HUDEP-2 (cell line): ENCODE measurements around the gene GADD45A.
"Not testable (repeated sequence)": the region's sequence is repeated elsewhere in the genome, so short reads cannot be mapped to it uniquely, and the experiment has no call there.

ENCODE experiments used
- DNase-seq, 76 experiments: peaks; one replicate each; lab custom pipeline; 2025; ENCODE audit not compliant: unreplicated experiment in 76 of 76; lab: John Stamatoyannopoulos, UW

GADD45A gene

DNA sequence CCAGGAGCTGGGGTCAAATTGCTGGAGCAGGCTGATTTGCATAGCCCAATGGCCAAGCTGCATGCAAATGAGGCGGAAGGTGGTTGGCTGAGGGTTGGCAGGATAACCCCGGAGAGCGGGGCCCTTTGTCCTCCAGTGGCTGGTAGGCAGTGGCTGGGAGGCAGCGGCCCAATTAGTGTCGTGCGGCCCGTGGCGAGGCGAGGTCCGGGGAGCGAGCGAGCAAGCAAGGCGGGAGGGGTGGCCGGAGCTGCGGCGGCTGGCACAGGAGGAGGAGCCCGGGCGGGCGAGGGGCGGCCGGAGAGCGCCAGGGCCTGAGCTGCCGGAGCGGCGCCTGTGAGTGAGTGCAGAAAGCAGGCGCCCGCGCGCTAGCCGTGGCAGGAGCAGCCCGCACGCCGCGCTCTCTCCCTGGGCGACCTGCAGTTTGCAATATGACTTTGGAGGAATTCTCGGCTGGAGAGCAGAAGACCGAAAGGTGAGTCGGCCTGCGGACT, at the start of gene GADD45A:
TSS of gene GADD45A (plus strand) at position 135 of the 491 bp plus-strand sequence. CDS start at position 429, 294 bp downstream.
- DNase-seq = peak in 75 of 76 experiments; percentile 72 to 99 (median 97)

DNA sequence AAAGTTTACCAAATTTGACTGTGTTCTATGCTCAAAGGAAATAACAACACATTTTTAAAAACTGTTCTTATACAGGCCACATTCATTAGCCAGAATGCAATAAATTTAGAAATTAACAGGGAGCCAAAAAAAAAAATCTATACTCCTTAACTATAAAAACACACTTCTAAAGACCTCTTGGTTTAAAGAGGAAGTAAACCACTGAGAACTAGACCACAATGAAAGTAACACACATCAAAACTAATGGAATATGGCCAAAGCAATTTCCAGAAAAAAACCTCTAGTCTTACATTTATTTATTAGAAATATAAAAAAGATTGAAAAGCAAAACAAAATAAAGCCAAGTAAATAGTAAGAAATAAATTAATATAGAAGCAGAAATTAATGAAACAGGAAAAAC, 48.9 kb upstream of the GADD45A start:
- DNase-seq = no peak

GRCh38 chr1:67639361-67639760, 45.6 kb upstream of the GADD45A start:
- no peak for DNase-seq

DNA sequence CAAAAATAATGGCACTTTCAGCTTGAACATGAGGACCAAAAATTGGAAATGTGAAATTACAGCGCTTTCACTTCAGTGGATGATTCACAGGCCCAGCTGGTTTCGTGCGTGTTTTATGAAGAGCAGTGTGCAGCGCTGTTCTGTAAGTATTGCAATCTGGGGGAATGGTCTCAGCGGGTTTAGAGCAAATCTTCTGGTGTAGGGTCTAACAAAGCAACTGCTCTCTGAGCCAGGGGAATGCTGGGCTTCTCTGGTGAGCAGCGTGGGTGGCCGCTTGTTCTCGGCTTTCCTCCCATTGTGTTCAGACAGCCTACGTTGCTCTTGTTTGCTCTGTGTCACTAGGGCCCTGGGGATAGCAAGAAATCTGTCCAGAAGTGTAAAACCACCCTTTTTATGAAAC, 42.4 kb upstream of the GADD45A start:
- DNase-seq = no peak

DNA sequence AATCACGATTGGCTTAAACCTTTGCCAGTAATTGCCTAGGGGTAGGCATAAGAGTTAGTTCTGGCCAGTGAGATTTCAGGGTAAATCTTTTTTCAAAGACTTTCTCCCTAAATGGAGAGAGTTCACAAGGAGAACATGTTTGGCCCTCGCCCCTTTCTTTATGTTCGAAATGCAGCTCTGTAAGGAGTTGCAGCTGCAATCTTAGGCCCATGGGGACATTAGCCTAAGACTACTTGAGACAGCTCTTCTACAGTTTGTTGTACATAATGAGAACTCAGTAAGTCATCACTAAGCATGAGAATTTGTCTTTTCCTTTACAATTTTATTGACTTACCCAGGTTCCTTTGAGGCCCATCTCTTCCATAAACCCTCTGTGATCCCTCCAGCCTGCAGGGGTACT, 40.4 kb upstream of the GADD45A start:
- no peak for DNase-seq

GRCh38 chr1:67645495-67646144, 39.4 kb upstream of the GADD45A start:
- DNase-seq = no peak

GRCh38 chr1:67646145-67647035, 38.6 kb upstream of the GADD45A start:
- peak in 1 of 76 experiments; percentile 11 for DNase-seq

DNA sequence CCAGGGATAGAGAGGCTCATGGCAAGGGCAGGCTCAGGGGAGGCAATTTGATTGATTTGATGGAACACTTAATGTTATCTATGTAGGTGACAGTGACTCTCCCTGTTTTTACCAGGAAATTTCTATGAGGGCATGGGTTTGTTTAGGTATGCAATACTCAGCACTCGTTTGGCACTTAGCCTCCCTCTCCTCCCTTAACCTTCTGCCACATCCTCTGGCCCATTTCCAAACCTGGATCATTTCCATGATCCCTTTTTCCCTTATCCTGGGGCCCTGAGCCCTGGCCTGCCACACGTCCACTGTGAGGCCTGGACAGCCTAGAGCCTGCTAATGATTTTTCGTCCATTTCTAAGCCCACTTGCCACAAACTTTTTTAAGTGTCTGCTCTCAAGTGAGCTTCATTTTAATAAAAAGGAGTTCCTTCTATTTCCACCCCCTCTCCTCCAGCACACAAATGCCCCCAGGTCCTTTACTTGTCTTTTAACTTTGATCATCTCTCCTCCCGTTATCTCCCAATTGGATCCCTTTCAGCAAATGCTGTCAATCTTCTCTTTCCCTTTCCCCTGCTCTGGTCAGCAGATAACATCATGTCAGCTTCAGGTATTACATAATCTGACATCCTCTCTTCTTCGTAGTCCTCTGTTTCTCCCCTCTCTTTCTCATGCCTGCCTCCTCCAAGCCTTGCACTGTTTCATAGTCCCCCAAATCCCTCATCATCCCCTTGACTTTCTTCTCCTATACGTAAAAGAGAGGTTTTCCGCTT, 37.8 kb upstream of the GADD45A start:
- no peak for DNase-seq

- DNase-seq = no peak
Observed at GRCh38 chr1:67647814-67648358, 37.1 kb upstream of the GADD45A start.

DNA sequence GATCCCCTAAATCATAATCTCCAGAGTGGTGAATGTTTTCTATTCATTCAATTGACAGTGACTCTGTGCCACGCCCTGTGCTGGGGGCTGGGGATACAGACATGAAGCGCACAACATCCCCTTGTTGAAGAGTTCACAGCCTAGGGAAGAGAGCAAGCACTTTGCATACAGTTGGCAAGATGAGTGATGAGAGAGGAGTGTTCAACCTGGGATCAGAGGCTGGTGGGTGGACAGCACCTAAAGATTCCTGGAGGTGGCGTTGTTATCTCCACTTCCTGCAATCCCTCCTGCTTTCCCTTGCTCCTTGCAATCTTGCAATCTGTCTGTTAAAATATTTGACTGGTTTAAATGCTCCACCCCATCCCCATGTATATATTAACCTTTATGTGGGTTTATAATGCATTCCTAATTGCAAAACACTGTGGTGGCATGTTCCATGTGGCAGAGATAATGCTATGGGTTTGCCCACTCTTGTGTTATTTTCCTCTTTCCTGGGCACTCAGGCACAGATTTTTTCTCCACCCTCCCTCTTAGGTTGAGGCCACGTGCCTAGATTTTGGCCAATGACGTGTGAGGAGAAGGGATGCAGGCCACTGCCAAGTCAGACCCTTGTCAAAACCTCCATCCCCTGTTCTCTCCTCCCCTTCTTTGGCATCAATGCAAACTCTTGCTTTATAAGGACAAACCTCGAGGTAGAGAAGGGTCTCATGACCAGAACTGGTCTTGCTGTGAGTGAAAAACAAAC, 36.2 kb upstream of the GADD45A start:
- no peak for DNase-seq

GRCh38 chr1:67650061-67650460, 34.9 kb upstream of the GADD45A start:
- DNase-seq = no peak

- no peak for DNase-seq
Observed at GRCh38 chr1:67651031-67651430, 34.0 kb upstream of the GADD45A start.

GRCh38 chr1:67652800-67653199, 32.2 kb upstream of the GADD45A start:
- no peak for DNase-seq

- no peak for DNase-seq
Observed at GRCh38 chr1:67653304-67653703, 31.7 kb upstream of the GADD45A start.

- DNase-seq = no peak
Observed at GRCh38 chr1:67655581-67655980, 29.4 kb upstream of the GADD45A start.

GRCh38 chr1:67657152-67657551, 27.8 kb upstream of the GADD45A start:
- not testable (repeated sequence) for DNase-seq

DNA sequence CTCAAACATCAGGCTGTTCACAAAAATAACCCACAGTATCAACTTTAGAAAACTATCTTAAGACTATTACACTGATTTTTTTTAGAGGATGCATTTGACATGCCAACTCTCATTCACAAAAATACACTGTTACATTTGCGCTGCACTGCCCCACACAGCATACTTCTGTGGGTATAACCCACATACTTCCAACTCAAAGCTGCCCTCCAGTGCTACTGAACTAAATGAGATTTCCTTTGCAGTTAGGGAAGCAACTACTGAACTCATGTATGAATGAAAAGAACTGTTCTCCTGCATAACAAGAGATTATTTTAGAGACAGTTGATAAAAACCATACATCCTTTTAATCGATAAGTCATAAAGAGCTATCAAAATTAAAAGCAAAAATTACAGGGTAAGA, 25.8 kb upstream of the GADD45A start:
- no peak for DNase-seq

- no peak for DNase-seq
Observed at GRCh38 chr1:67662884-67663283, 22.1 kb upstream of the GADD45A start.

DNA sequence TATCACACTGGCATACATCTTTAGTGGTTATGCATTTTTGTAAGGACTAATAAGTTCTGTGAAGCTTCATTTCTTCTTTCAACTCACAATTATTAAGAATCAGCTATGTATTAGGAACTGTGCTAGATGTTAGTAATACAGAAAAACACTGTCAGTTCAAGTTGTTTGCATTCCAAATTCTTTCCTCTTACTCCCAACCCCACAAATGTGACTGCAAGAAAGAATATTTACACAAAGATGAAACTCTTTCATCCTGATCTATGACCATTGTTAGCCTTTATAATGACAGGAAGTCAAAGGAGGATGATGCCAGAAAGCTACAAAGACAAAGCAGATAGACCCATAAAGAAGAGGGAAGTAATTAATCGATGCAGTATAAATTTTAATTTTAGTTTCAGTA, 21.0 kb upstream of the GADD45A start:
- no peak for DNase-seq

GRCh38 chr1:67665307-67665706, 19.7 kb upstream of the GADD45A start:
- not testable (repeated sequence) for DNase-seq
